BE2C (cell line): Measurements from ENCODE around the gene CTSH.
A peak's percentile ranks its signal among the peaks of the same experiment; 100 is the strongest.

ENCODE experiments used
- DNase-seq: peaks from one replicate; pipeline ENCODE4 v3.0.0-alpha.2; 2020
- H3K27me3 ChIP-seq: fragments of 250-450 bp; sonication (Bioruptor Pico); 2 replicates; pipeline ENCODE4 v1.5.1; 2020; ENCODE audit warnings: mild to moderate bottlenecking
- H3K36me3 ChIP-seq: fragments of 250-450 bp; sonication (Bioruptor Pico); 2 replicates; pipeline ENCODE4 v1.5.1; 2020; ENCODE audit warnings: mild to moderate bottlenecking
- H3K4me1 ChIP-seq: fragments of 250-450 bp; sonication (Bioruptor Pico); 2 replicates; pipeline ENCODE4 v1.5.1; 2020
- H3K4me3 ChIP-seq: 2 replicates; pipeline ENCODE4 v1.5.1; 2011; ENCODE audit warnings: low read depth, low read length
- H3K9me3 ChIP-seq: fragments of 250-450 bp; sonication (Bioruptor Pico); 2 replicates; pipeline ENCODE4 v1.5.1; 2020
- CTCF ChIP-seq: IDR thresholded peaks from 2 replicates; pipeline ENCODE4 v1.5.1; 2012; ENCODE audit warnings: mild to moderate bottlenecking, low read depth, low read length

CTSH gene

GRCh38 chr15:78915341-78916087 lies 29.3 kb downstream of the CTSH start:
- no peak overlapping the region for H3K4me3 ChIP-seq
- peaks cover 40% of the 10 kb centered on the region for H3K36me3 ChIP-seq
- H3K9me3 ChIP-seq = no peaks in the 10 kb centered on the region
- TF ChIP-seq CTCF = no peak
- no peaks in the 10 kb centered on the region for H3K27me3 ChIP-seq
- H3K4me1 ChIP-seq = no peaks in the 10 kb centered on the region
- DNase-seq = no peak

- peak; percentile 56 for TF ChIP-seq CTCF
Observed at GRCh38 chr15:78914027-78914764, 30.6 kb downstream of the CTSH start.

GRCh38 chr15:78913012-78913411 lies 31.8 kb downstream of the CTSH start:
- TF ChIP-seq CTCF = no peak
- Histone ChIP-seq H3K9me3 (no peaks in the 10 kb centered on the region), H3K4me1 (no peaks in the 10 kb centered on the region), H3K4me3 (no peak overlapping the region), H3K27me3 (no peaks in the 10 kb centered on the region), H3K36me3 (peaks cover 44% of the 10 kb centered on the region)
- DNase-seq = no peak

More at GRCh38 chr15:78914027-78914764, 30.6 kb downstream of the CTSH start:
- peaks cover 46% of the 10 kb centered on the region for H3K36me3 ChIP-seq
- no peaks in the 10 kb centered on the region for H3K4me1 ChIP-seq
- H3K27me3 ChIP-seq = no peaks in the 10 kb centered on the region
- H3K4me3 ChIP-seq = no peak overlapping the region
- DNase-seq = no peak
- no peaks in the 10 kb centered on the region for H3K9me3 ChIP-seq

- no peak overlapping the region for H3K4me3 ChIP-seq
- H3K4me1 ChIP-seq = no peaks in the 10 kb centered on the region
- no peak for TF ChIP-seq CTCF
- H3K27me3 ChIP-seq = no peaks in the 10 kb centered on the region
- DNase-seq = no peak
- H3K9me3 ChIP-seq = no peaks in the 10 kb centered on the region
- peaks cover 46% of the 10 kb centered on the region for H3K36me3 ChIP-seq
Observed at GRCh38 chr15:78912316-78912715, 32.5 kb downstream of the CTSH start.

- peaks cover 66% of the 10 kb centered on the region for H3K36me3 ChIP-seq
- TF ChIP-seq CTCF = no peak
Observed at GRCh38 chr15:78910271-78910670, 34.6 kb downstream of the CTSH start.

GRCh38 chr15:78909791-78910228 lies 35.0 kb downstream of the CTSH start:
- Histone ChIP-seq H3K4me1 (peaks cover 6% of the 10 kb centered on the region; the same call in 1 of the 2 replicates), H3K36me3 (peaks cover 69% of the 10 kb centered on the region), H3K9me3 (no peaks in the 10 kb centered on the region), H3K4me3 (no peak overlapping the region), H3K27me3 (no peaks in the 10 kb centered on the region)
- peak; percentile 91 for TF ChIP-seq CTCF
- DNase-seq = peak; percentile 75

More at GRCh38 chr15:78910271-78910670, 34.6 kb downstream of the CTSH start:
- DNase-seq = no peak
- H3K9me3 ChIP-seq = no peaks in the 10 kb centered on the region
- no peak overlapping the region for H3K4me3 ChIP-seq
- H3K4me1 ChIP-seq = peaks cover 6% of the 10 kb centered on the region; the same call in 1 of the 2 replicates
- no peaks in the 10 kb centered on the region for H3K27me3 ChIP-seq
